Coronary artery (tissue), 2 donors: ENCODE results near the gene BPI.
"Not testable (repeated sequence)": the region's sequence is repeated elsewhere in the genome, so short reads cannot be mapped to it uniquely, and the experiment has no call there.

Source experiments
- DNase-seq: peaks from one replicate; pipeline ENCODE4 v3.0.0-alpha.2; 2017; ENCODE audit warnings: low spot score
- H3K27ac ChIP-seq, 2 donors: fragments of 200-600 bp; sonication (generic); one replicate each; pipeline ENCODE4 v1.5.1; 2016 to 2019
- H3K4me3 ChIP-seq: fragments of 200-600 bp; sonication (generic); 2 replicates; pipeline ENCODE4 v1.5.1; 2016; ENCODE audit warnings: mild to moderate bottlenecking, moderate library complexity
- TF ChIP-seq, protein P1 (sequence below): fragments of 200-600 bp; sonication (generic); IDR thresholded peaks from one replicate; pipeline ENCODE4 v1.5.1; 2019; ENCODE audit warnings: antibody characterized with exemption

Gene BPI

DNA sequence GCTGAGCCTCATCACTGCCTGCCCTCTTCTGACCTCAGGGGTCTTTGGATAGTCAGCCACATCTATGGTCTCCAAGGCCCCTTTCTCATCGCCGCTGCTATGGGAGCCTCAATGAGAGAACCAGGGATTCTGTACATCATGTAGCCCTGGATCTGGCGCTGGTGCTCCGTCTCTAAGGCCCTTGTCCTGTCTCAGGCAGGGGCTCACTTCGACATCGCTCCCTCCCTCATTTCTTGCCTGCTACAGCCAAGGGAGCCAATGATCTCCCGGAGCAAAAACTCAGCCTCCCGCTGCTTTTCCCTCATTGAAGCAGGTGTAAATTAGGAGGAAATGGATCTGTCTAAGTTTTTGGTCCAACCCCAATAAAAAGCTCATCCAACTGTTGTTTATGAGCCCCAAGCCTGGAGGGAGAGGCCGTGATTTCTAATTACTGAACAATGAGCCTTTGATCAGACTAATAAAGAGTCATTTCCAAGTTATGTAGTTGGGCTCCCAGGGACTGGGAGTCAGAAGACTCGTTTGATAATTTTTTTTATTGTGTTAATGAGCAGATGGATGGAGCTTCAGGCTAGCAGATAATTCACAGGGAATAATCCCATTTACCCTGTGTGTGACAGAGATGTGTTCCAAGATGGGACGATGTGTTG, 73.2 kb downstream of the BPI start:
- TF ChIP-seq, protein P1, sequence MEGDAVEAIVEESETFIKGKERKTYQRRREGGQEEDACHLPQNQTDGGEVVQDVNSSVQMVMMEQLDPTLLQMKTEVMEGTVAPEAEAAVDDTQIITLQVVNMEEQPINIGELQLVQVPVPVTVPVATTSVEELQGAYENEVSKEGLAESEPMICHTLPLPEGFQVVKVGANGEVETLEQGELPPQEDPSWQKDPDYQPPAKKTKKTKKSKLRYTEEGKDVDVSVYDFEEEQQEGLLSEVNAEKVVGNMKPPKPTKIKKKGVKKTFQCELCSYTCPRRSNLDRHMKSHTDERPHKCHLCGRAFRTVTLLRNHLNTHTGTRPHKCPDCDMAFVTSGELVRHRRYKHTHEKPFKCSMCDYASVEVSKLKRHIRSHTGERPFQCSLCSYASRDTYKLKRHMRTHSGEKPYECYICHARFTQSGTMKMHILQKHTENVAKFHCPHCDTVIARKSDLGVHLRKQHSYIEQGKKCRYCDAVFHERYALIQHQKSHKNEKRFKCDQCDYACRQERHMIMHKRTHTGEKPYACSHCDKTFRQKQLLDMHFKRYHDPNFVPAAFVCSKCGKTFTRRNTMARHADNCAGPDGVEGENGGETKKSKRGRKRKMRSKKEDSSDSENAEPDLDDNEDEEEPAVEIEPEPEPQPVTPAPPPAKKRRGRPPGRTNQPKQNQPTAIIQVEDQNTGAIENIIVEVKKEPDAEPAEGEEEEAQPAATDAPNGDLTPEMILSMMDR = no peak
- no peak for DNase-seq
- Histone ChIP-seq H3K4me3 (no peak overlapping the region), H3K27ac (no peak overlapping the region)

DNA sequence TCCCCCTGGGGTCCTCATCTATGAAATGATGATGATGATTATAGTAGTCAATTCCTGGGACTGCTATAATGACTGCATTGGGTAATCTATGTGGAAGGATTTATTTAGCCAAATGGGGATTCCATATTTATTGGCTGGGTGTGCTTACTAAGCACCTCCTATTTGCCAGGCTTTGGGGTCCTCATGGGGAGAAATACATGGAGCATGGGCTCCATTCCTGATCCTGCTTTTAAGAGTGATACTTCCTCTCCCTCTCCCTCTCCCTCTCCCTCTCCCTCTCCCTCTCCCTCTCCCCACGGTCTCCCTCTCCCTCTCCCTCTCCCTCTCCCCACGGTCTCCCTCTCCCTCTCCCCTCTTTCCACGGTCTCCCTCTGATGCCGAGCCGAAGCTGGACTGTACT, 73.9 kb downstream of the BPI start:
- DNase-seq = not testable (repeated sequence)

DNA sequence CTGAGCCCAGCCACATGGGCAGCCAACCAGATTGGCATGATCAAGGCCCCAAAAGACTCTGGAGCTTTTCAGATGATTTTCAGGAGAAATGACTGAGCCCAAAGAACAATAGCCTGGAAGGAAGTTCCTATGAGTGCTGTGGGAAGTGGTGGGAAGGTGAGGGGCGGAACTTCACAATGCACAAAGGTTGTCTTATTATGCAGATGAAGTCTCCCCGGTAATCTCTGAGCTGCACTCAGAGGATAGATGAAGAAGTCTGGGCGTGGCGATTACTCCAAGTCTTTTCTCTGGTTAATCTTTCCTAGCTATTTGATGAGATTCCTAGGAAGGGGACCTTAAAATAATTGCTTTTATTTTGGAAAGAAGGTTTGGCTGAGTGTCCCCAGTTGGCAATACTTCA, 79.2 kb downstream of the BPI start:
- Histone ChIP-seq H3K27ac (no peak overlapping the region), H3K4me3 (no peak overlapping the region)
- TF ChIP-seq, protein P1 = no peak
- DNase-seq = no peak

More for the DNA sequence above, 73.9 kb downstream of the BPI start:
- not testable (repeated sequence) for H3K27ac ChIP-seq, H3K4me3 ChIP-seq

DNA sequence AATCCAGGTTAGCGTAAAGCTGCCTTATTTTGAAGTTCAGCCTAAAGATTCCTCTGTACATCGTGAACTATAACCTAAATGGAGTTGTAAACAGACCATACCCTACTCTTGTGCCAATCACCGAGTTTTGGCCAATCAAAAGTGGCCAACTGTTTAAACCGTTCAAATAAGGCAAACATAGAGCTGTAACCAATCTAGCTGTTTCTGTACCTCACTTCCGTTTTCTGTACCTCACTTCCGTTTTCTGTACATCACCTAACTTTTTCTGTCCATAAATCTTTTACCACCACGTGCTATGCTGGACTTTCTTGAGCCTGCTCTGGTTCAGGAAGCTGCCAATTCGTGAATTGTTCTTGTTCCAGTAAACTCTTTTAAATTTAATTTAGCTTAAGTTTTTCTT, 82.0 kb downstream of the BPI start:
- Histone ChIP-seq H3K27ac (no peak overlapping the region), H3K4me3 (no peak overlapping the region)
- TF ChIP-seq, protein P1 = no peak
- no peak for DNase-seq

DNA sequence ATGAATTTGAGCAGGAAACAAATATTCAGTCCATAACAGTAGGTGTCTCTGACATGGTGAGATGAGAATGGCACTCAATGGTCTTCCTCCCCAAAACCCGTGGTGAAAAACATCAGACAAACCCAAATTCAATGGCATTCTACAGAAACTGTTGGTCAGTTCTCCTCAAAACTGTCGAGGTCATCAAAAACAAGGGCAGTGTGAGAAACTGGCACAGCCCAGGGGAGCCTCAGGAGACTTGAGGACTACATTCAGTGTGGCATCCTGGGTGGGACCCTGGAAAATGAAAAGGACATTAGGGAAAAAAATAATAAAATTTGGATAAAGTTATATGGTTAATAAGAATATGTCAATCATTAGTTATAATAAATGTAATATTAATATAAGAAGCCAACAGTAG, 82.9 kb downstream of the BPI start:
- TF ChIP-seq, protein P1 = no peak
- Histone ChIP-seq H3K27ac (no peak overlapping the region), H3K4me3 (no peak overlapping the region)
- no peak for DNase-seq
